Inferior parietal cortex (tissue), 1 donor: ENCODE data around the gene OR10C1.
"Not testable (repeated sequence)": the region's sequence is repeated elsewhere in the genome, so short reads cannot be mapped to it uniquely, and the experiment has no call there.

Experiments
- DNase-seq: peaks from one replicate; pipeline ENCODE4 v3.0.0-alpha.2; 2016; ENCODE audit errors: extremely low spot score

OR10C1 gene, protein sequence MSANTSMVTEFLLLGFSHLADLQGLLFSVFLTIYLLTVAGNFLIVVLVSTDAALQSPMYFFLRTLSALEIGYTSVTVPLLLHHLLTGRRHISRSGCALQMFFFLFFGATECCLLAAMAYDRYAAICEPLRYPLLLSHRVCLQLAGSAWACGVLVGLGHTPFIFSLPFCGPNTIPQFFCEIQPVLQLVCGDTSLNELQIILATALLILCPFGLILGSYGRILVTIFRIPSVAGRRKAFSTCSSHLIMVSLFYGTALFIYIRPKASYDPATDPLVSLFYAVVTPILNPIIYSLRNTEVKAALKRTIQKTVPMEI

DNA sequence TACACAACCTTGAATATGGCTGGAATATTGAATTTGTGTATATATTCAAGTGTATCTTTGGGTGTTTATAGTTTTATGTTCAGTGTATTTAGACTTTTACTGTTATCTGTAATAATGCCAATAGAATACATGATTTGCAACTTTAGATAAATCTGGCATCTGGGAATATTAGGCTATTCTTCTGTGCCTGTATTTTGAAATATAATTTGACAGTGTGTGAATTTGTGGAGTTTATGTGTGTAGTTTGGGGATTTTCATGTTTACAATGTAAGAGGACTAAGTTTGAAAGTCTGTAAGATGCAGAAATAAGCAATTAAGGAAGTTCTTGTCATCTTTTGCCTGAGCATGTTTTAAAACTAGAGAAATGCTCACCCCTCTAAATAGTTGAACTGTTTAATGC is at the start of gene OR10C1:
Gene OR10C1, plus strand, starts transcription at position 301 of the 400 bp plus-strand sequence. CDS start 710 bp downstream, outside the sequence.
- no peak for DNase-seq

DNA sequence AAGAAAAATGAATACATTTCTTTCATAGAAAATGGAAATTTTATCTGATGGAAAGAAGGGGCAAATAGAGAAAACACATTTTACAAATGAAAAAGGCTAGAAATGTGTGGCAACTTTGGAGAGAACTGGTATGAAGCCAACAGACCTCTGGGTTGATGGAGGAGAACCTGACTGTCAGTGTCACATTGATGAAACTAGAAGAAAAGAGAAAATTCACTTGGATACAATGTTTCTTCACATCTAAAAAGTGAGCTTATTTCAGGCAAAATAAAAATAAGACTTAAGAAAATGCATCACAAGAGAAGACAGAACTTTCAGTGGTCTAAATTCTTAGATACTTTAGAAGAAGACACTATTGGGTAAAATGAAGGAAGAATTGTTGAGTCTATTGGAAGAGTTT is 43.8 kb upstream of the OR10C1 start, which contains the start of gene OR12D2:
Gene OR12D2, plus strand, starts transcription at position 301 of the 400 bp plus-strand sequence. CDS start 1,069 bp downstream, outside the sequence.
- no peak for DNase-seq

DNA sequence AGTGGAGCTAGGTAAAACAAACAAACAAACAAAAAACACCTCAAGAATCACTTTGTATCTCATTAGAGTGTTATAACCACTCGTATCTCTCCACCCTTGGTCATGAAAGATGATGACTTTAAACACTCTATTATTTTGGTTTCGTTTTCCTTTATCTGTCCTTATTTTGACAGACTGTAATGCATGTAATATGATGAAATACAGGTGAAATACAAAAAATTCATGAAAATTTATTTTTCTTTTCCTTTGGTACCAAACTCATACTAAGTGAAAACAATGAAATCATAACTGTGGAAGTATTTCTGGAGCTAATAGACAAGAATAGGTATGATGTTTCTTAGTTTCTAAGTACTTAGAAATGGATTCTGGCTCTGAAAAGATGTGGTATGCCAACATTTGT is 39.6 kb upstream of the OR10C1 start:
- DNase-seq: no peak

DNA sequence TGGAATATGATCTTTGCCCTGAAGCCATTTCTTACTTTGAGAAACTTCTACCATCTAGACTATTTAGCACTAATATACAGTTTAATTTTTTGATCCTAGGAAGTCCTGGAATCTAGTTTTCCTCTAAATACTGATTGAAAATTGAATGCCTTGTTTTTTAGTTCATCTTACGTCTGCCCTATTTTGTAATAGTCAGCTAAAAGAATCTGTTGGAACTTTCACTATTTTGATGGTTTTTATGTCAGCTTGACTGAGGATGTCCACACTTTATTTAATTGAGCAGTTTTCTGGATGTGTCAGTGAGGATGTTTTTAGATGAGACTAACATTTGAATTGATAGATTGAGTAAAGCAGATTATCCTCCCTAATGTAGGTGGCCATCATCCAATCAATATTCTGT is 35.3 kb upstream of the OR10C1 start:
- DNase-seq: no peak

DNA sequence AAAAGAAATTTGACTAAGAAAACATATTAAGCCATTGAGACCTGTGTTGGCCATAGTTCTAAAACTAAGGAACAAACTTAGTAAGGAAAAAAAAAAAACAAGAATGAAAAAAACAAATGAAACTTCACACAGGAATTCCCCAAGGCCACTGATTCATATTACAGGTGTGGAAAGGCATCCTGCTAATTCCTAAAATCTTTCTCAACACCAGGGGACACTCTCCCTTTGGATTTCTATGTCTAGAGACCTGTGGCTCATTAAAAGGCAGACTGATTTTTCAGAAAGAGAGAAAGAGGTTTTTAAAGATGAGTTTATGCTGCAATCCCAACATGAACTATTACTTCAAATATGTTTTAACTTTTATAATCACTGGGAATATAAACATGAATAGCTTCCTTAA is 24.5 kb upstream of the OR10C1 start, which contains the start of gene OR12D1:
Gene OR12D1, plus strand, starts transcription at position 341 of the 400 bp plus-strand sequence.
- DNase-seq: no peak

DNA sequence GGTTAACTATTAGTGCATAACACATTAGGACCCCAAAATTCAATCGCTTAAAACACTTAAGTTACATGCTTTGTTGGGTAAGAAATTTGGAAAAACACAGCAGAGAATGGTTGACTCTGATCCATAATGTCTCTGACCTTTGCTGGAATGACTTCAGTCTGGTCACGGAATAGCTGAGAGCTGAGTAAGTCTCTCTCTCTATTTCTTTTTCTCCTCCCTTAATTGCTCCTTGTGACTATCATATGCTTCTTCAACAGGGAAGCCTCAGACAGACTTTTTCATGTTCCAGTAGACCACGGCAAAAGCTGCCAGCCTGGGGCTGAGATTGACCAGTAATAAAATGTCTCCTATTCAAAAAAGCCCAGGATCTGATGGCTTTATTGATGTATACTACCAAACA is 19.6 kb upstream of the OR10C1 start:
- DNase-seq: no peak

DNA sequence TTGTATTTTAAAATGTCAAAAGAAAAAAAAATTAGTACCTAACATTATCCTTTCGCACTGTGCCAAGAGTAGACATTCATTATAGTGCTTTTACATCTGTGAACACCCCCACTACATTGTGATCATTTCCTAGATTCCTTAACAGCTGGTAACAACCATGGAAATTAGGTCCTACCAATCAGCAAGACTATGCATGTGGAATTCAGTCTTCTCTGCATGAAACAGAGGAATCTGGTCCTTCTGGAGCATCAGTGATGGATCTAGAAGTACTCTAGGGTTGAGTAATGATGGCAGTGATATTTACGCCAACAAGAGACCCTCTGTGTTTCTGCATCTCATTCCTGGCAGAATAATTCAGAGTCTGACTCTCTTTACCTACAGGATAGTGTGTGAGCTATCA is 14.9 kb upstream of the OR10C1 start:
- no peak for DNase-seq

DNA sequence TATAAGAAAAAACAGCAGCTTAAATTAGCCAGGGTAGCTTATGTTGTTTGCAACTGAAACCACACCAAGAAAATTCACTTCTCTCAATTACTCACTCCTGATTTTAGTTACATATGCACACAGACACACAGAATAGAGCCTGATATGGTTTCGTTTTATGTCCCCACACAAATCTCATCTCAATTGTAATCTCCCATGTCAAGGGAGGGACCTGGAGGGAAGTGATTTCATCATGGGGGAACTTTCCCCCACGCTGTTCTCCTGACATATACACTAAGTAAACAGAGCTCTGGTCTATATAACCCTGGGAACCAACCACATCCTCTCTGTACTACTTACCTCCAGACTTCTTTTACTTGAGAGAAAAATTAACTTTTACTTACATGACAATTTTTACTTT is 14.5 kb upstream of the OR10C1 start:
- DNase-seq: no peak

DNA sequence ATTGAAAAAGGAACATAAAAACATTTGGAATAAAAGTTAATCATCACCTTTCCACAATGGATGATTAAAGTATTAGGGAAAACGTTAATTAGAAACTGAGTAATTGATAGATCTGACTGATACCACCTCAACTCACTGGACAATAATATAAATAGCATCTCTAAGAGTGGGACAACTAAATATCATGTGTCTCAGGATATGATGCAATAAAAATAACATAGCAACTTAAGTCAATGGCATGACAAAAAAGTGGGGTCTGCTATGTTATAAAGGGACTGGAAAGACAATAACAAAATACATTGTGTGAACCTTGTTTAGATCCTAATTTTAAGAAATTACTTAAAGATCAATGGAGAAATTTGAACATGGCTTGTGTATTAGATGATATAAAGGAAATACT is 14.0 kb upstream of the OR10C1 start:
- no peak for DNase-seq

DNA sequence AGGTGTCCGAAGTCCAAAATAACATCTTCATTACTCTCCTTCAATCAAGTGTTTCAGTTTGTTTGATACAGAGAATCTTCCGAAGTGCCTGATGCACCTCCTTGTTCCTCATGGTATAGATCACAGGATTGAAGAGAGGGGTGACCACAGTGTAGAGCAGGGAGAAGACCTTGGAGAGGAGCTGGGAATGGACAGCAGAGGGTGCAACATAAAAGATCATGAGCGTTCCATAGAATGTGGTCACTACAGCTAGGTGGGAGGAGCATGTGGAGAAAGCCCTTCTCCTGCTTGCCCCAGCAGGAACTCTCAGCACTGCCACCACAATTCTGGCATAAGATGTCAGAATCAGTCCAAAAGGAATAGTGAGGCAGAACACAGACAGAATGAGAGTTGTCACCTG is 12.5 kb upstream of the OR10C1 start:
- no peak for DNase-seq

DNA sequence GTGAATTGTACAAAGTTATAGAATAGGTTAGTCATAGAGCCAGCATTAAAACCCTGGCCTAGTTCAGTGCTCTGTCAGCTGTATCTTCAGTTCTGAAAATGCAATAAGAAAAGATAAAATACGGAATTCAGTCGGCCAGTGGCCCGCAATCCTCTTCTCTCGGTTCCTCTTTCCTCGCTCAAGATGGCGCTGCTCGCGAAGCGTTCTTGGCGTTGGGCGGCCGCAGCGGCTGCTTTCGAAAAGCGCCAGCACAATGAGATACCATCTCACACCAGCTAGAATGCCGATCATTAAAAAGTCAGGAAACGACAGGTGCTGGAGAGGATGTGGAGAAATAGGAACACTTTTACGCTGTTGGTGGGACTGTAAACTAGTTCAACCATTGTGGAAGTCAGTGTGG is 2.4 kb upstream of the OR10C1 start:
- not testable (repeated sequence) for DNase-seq

DNA sequence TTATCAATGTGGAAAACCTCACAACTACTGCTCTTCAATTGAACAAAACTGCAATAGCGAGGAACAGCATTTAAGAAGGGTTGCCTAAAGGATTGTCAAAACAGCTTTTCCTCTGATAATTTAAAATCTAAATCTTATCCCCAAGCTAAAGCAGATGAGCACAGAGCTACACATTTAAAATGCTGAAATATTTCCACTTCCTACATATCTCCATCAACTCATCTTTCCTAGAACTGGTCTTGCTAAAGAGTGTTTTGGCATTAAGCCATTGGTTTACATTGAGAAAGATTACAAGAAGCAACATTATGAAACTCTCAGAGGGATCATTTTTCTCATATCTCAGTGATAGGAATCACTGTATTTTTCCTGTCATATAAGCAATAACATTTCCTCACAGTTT is 3.6 kb downstream of the OR10C1 start:
- DNase-seq: no peak

DNA sequence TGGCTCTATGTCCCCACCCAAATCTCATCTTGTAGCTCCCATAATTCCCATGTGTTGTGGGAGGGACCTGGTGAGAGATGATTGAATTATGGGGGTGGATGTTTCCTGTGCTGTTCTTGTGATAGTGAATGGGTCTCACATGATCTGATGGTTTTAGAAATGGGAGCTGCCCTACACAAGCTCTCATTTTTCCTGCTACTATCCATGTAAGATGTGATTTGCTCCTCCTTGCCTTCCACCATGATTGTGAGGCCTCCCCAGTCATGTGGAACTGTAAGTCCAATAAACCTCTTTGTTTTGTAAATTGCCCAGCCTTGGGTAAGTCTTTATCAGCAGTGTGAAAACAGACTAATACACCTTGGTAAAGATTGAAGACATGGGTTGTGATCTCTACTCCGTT is 4.9 kb downstream of the OR10C1 start:
- DNase-seq: not testable (repeated sequence)

DNA sequence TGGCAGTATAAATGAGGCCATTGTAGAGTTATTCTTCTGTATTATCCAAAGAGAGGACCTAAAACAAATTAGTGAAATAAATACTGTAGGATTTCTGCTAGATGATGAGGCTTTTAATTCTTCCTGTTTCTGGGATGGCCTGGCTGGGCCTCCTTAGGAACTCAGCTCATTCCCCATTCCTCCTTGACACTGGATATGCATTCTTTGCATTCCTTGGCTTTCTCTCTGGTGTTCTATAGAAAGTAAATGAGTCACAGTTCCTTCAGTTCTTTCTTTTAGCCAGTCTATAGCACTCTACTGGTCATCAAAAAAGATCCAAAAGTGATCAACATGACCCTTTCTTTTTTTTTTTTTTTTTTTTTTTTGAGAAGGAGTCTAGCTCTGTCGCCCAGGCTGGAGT is 8.6 kb downstream of the OR10C1 start:
- DNase-seq: no peak

DNA sequence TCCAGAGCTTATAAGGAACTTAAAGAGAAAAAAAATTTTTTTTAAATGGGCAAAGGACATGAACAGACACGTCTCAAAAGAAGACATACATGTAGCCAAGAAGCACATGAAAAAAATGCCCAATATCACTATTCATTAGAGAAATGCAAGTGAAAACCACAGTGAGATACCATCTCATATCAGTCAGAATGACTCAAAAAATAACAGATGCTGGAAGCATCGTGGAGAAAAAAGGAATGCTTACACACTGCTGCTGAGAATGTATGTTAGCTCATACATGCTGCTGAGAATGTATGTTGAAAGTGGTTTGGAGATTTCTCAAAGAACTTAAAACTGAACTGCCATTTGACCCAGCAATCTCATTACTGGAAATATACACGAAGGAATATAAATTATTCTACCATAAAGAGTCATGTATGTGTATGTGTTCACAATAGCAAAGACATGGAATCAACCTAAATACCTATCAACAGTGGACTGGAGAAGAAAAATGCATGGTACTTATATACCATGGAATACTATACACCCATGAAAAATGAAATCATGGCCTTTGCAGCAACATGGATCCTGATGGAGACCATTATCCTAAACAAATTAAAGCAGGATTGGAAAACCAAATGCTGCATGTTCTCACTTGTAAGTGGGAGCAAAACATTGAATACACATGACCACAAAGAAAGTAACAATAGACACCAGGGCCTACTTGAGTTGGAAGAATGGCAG is 12.5 kb downstream of the OR10C1 start:
- DNase-seq: no peak

DNA sequence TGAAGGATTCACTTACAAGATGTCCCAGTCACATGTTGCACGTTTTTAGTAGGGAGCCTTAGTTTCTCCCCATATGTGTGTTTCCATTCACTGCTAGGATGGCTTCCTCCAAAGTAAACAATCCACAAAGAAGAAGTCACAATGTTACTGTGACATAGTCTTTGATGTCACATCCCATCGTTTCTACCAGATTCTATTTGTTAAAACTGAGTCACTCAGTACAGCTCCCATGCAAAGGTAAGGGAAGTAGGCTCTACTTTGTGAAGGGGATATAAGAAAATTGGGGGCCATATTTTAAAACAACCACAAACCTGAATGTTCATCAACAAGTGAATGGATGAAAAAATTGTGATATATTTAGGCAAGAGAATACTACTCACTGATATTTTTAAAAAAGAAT is 17.9 kb downstream of the OR10C1 start, which contains the start of the genes OR11A1 and OR2H1:
Gene OR11A1, minus strand, starts transcription at position 101 of the 400 bp plus-strand sequence. CDS start 29,430 bp downstream, outside the sequence.
Gene OR2H1, plus strand, starts transcription at position 185 of the 400 bp plus-strand sequence. CDS start 4,615 bp downstream, outside the sequence.
- DNase-seq: no peak

DNA sequence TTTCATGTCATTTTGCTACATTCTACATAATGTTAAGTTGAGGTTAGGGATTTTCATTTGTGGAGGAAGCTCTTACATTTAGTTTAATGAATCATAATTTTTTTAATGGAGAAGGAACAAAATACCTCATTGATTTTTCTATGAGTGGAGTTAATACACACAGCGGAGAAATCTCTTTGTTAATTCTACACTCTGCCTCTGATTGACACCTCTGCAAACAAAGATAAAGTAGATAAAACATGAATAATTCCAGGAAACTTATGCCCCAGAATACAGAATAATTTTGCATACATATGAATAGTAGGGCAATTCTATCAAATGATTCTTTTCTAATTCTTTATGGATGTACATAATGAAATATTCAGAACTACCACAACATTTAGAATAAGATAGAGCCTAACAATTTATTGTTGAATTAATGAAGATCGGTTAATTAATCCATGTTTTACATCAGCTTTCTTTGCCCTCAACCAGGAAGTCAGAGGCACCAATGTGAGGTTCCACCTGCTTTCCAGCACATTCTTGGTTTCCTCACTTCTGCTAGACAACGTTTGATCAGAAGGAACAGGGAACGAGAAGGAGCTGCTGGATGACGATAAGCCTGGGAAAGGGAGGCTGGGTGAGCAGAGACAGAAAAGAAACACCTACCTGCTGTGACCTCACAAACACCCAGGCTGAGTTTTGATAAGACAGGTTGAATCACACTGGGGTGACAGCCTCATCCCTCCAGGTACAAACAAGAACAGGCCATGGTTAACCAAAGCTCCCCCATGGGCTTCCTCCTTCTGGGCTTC is 22.1 kb downstream of the OR10C1 start:
- DNase-seq: no peak

DNA sequence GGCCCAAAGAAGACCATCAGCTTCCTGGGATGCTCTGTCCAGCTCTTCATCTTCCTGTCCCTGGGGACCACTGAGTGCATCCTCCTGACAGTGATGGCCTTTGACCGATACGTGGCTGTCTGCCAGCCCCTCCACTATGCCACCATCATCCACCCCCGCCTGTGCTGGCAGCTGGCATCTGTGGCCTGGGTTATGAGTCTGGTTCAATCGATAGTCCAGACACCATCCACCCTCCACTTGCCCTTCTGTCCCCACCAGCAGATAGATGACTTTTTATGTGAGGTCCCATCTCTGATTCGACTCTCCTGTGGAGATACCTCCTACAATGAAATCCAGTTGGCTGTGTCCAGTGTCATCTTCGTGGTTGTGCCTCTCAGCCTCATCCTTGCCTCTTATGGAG is 22.9 kb downstream of the OR10C1 start:
- no peak for DNase-seq

DNA sequence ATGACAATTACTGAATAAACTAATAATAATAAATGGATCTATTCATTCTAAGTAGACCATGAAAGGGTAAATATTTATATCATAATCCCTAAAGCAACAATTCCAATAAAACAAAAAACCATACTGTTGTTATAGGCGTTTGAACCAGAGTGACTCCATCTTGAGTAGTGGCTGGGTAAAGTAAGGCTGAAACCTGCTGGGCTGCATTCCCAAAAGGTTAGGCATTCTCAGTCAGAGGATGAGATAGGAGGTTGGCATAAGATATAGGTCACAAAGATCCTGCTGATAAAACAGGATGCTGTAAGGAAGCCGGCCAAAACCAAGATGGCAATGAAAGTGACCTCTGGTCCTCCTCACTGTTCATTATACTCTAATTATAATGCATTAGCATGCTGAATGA is 26.2 kb downstream of the OR10C1 start:
- DNase-seq: no peak

DNA sequence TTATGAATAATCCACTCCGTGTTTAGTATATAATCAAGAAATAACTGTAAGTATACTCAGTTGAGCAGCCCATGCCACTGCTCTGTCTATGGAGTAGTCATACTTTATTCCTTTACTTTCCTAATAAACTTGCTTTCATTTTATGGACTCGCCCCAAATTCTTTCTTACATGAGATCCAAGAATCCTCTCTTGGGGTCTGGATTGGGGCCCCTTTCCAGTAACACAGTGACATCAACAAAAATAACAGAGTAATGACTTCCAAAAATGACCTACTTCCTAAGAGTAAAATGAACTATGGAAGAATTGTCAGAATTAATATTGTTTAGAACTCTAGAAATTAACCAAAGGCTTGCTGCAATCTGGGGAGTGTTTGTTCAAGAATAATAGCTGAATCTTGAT is 26.7 kb downstream of the OR10C1 start:
- no peak for DNase-seq

DNA sequence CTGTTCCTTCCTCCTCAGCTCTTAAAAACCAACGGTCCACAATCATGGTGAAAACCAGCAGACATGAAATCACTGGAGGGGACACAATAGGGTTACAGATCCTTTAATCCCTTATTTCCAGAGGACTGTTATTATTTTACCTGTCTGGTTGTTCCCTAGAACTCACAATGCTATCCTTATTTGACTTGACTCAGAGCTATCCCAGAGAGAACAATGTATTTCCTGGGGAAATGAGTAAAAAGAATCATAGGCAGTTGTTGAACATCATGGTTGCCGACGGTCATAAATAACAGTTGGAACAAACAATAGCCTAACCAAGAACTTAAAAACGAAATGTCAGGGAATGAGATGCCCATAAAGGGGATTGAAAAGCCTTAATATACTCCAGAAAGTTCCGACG is 27.1 kb downstream of the OR10C1 start:
- DNase-seq: no peak

DNA sequence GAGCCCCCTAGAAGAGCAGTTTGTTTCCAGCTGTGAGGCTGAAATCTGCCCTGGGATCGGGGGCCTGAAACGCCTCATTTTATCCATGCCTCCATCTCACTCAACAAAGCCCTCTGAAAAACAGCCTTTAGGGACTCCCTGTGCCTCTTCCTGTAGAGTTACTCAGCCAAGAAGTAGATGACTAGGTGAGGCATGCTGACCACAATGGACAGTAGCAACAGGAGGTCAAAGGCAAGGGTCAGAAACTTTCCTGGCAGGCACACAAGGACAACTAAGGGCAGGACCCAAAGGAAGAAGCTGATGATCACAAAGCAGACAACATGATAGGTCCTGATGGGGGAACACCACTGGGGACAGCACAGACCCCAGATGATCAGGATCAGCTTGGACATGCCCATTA is 35.9 kb downstream of the OR10C1 start:
- no peak for DNase-seq
